GM19239 (cell line): ENCODE data around the gene GDF10.

ENCODE experiments used
- DNase-seq: peaks from one replicate; pipeline ENCODE4 v3.0.0; 2011; ENCODE audit warnings: low spot score; ENCODE audit not compliant: insufficient read length
- FAIRE-seq: peaks from 2 replicates; lab custom pipeline; 2011; peaks lifted over from hg19 to GRCh38; lab: Jason Lieb, UNC

GDF10 gene

DNA sequence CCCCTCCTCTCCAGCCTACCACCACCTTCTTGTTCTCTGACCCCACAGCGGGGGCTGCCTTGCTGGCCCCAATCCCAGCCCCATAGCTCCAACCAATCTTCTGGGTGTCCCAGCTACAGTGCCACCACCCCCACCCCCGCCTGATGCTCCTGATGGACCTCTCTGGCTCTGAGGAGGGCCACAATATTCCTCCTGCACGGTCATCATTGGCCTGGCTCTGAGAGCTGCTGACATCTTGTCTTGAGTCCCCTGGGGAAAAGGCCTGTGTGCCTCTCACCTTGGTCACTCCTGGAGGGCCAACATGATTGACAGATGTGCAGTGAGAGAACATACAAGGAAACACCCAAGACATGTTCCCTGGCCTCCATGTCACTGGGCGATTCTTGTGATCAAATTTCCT, 29.9 kb downstream of the GDF10 start:
- FAIRE-seq, result no peak
- DNase-seq, result no peak

- no peak for DNase-seq
- no peak for FAIRE-seq
Observed at GRCh38 chr10:47330366-47330765, 30.4 kb downstream of the GDF10 start.

GRCh38 chr10:47330804-47331203, 30.8 kb downstream of the GDF10 start:
- DNase-seq (no peak), FAIRE-seq (no peak)

DNA sequence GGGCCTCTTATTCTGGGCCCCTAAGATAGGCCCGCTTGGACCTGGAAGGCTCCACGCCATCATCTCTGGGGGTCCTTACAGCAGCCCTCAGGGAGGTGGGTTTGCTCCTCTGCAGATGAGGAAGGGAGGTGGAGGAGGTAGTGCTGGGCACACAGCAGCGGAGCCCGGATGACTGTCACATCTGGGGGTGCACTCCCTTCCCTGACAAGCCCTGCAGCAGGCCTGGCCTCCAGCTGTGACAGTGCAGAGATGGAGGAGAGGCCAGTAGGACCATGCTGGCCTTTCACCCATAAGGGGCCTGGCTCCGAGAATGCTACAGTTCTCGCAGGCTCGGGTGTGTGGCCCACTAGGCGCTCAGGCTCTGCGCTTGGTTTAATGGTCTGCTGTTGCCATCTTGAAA, 31.5 kb downstream of the GDF10 start:
- FAIRE-seq, result no peak
- no peak for DNase-seq

DNA sequence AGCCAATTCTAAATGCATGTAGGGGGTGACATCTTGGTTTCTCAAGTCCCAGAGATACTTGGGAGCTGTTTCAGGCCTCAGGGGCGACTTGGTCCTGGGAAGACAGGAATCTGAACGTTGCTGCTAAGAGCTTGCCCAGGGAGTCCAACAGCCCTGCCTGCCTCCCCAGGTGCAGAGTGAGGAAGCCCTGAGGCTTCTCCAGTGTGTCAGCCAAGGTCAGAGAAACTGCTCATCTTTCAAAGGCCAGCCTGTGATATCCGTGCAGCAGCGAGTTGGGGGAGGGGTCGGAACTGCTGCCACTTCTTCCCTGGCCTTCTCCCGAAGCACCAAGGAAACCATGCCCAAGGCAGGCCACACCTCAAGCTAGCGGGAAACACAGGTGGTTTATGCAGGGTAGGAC, 32.0 kb downstream of the GDF10 start:
- FAIRE-seq, result no peak

DNA sequence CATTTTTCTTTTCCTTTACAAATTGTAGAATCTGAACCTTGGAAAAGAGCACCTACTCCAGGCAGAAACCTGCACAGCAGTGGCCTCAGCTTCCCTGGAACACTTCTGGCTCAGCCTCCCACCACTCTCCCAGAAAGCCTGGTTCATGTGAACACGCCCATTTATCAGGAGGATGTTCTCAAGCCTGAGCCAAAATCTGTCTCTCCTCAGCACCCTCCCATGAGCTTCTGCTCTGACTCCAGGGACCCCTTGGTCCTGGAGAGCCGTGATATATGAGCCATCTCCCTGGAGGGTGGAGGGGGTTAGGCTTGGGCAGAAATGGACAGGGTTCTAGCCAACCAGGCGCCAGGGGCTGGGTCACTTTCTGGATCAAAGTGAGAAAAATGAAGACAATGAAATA, 32.4 kb downstream of the GDF10 start:
- DNase-seq (no peak), FAIRE-seq (no peak)

More for the DNA sequence above, 32.0 kb downstream of the GDF10 start:
- DNase-seq, result no peak

GRCh38 chr10:47332946-47333345, 32.9 kb downstream of the GDF10 start:
- DNase-seq, result no peak
- no peak for FAIRE-seq

GRCh38 chr10:47333532-47333931, 33.5 kb downstream of the GDF10 start:
- FAIRE-seq, result no peak
- no peak for DNase-seq

DNA sequence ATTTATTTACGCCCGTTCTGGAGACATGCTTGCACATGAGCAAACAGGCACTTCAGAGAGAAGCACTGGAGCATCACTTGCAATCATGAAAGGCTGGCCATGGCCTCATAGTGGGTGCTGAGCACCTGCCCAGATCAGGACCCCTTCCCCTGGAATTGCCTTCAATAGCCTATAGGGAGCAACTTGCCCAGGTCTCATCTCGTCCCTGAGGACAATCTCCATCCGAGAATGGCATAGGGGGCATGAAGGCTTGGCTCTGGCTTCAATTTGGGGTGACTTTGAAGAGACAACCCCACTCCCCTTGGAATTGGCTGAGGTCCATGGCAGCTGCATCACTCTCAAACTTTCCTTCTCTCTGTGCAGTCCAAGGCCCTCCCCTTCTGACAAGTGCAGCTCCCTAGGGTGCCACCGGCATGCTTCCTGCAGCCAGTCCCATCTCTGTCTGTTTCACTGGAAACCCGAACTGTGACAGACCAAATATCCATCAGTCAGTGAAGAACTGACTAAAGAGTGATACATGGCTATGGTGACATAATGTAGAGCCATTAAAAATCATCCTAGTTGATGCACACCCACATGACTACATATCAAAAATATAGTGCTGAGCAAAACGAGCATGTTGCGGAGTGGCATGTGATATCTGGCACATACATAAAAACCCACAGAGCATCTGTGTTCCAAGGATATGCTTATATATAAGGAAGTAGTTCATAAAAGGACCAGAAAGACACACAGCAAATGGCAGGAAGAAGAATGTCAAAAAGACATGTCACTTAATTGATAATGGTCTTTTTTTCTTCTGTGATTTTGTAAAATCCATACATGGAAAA, 34.7 kb downstream of the GDF10 start:
- no peak for DNase-seq
- no peak for FAIRE-seq

DNA sequence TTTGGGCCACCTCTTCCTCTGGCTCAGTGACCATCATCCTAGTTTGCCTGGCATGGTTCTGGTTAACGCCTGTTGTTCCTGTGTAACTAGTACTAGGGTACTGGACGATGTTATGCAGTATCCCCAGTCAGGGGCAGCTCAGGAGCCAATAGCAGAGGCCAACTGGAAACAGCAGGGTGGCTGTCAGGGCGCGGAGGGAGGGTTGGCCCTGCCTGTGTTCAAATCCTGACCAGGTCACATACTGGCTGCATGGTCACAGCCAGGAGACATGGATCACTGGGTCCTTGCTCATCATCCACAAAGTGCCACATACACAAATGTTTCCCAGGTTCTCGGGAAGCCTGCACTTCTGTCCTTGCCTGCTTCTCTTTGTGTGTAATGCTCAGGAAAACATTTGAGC, 35.9 kb downstream of the GDF10 start:
- DNase-seq, result no peak
- FAIRE-seq, result no peak

DNA sequence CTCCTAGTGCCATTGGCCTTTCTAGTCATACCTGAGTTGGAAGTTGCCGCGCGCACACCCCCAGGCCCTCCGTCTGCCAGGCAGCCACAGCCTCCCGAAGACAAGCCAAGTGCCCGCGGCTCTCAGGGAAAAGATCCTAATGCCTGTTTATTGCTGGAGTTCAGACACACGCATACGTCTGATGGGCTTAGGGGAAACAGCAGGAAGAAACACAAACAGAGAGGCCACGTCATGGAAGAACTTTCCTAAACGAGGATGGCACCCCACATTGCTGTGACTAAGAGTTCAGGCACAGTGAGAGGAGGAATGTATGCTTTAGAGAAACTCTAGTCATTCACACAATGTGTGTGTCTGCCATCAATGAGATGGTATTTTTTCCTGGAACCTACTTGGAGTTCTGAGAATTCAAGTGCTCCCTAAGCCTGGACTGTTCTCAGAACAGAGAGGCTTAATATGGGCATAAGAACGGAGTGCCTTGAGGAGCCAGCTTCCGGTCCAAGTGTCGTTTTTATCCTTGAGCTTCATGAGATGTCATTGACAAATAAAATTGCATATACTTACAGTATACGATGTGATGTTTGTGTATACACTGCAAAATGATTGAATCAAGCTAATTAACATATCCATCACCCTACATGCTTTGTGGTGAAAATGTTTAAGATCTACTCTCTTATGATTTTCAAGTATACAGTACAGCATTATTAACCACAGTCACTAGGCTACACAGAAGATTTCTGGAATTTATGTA, 36.6 kb downstream of the GDF10 start:
- FAIRE-seq (no peak), DNase-seq (no peak)

DNA sequence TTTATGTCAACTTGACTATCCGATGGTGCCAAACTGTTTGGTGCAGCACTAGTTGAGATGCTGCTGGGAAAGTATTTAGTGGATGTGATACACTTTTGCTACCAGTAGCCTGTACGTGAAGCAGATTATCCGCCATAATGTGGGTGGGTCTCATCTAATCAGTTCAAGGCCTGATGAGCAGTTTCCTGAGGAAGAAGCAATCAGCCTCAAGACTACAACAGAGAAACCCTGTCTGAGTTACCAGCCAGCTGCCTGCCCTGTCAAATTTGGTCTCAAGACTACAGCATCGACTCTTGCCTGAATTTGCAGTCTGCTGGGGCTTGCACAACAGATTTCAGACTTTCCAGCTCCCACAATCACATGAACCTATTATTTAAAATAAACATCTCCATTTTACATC, 37.3 kb downstream of the GDF10 start:
- DNase-seq (no peak), FAIRE-seq (no peak)

DNA sequence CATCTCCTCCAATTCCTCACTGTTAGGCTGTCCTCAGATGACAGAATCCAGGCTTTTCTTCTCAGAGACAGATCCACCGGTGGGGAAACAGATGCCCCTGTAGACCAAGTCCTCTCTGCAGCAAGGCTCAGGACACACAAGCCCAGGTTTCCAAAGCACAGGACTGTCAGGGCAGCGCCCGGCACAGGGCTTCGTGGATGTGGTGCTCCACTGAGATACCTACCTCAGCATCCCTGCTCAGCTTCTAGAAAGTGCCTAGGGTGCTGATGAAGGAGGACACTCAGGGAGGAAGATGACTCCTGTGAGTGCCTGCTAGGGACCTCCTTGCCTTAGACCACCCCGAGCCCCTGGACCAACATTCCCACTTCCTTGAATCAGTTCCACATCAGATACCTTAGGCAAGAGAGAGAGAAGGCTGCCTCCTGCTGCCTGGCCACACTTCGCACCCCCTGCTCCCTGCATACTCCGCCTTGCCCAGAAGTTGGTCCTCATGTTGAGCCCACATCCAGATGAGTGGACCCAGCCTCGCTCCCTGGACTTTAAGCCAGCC, 39.3 kb downstream of the GDF10 start:
- DNase-seq (no peak), FAIRE-seq (no peak)

- FAIRE-seq (no peak), DNase-seq (no peak)
Observed at GRCh38 chr10:47339759-47340607, 40.0 kb downstream of the GDF10 start.

- FAIRE-seq, result no peak
- DNase-seq, result peak; percentile 77
Observed at GRCh38 chr10:47340608-47341170, 40.7 kb downstream of the GDF10 start.

GRCh38 chr10:47344996-47345870, 45.2 kb downstream of the GDF10 start:
- FAIRE-seq (no peak), DNase-seq (no peak)

- no peak for DNase-seq
- no peak for FAIRE-seq
Observed at GRCh38 chr10:47346581-47347302, 46.7 kb downstream of the GDF10 start.

DNA sequence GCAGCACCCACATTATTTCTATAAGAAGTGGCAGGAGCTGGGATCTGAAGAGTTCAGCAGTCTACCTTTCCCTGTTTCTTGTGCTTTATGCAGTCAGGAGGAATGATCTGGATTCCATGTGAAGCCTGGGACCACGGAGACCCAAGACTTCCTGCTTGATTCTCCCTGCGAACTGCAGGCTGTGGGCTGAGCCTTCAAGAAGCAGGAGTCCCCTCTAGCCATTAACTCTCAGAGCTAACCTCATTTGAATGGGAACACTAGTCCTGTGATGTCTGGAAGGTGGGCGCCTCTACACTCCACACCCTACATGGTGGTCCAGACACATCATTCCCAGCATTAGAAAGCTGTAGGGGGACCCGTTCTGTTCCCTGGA, 47.3 kb downstream of the GDF10 start:
- no peak for DNase-seq
- no peak for FAIRE-seq
